ENCODE results near the gene SLC49A3.

The SLC49A3 gene

GRCh38 chr4:654871-655463 is 34.0 kb downstream of the SLC49A3 start:
- no peaks in the 10 kb centered on the region for H3K27me3 ChIP-seq (ENCODE audit: control insufficient read depth, insufficient read depth, low read length)
- H3K9ac ChIP-seq: no peak overlapping the region

GRCh38 chr4:654503-654845 is 34.5 kb downstream of the SLC49A3 start:
- no peaks in the 10 kb centered on the region for H3K4me1 ChIP-seq
- H3K36me3 ChIP-seq (ENCODE audit: control insufficient read depth, insufficient read depth, low read length): no peaks in the 10 kb centered on the region
- no peak overlapping the region for H3K27ac ChIP-seq
- no peaks in the 10 kb centered on the region for H3K9me3 ChIP-seq (ENCODE audit: control insufficient read depth, low read length)
- no peak overlapping the region for H3K4me3 ChIP-seq (ENCODE audit: low read depth, low read length)
- no peaks in the 10 kb centered on the region for H3K27me3 ChIP-seq (ENCODE audit: control insufficient read depth, insufficient read depth, low read length)
- no peak overlapping the region for H2AFZ ChIP-seq
- no peak for TF ChIP-seq CTCF (IDR thresholded peaks at IDR 0.05)
- no peak overlapping the region for H3K4me2 ChIP-seq (ENCODE audit: low read length)
- no peaks in the 10 kb centered on the region for H3K79me2 ChIP-seq
- H3K9ac ChIP-seq: no peak overlapping the region

More at GRCh38 chr4:654871-655463, 34.0 kb downstream of the SLC49A3 start:
- H3K4me1 ChIP-seq: no peaks in the 10 kb centered on the region
- no peak for TF ChIP-seq CTCF (IDR thresholded peaks at IDR 0.05)
- no peak overlapping the region for H3K27ac ChIP-seq
- no peaks in the 10 kb centered on the region for H3K9me3 ChIP-seq (ENCODE audit: control insufficient read depth, low read length)
- H3K79me2 ChIP-seq: no peaks in the 10 kb centered on the region
- H3K4me3 ChIP-seq (ENCODE audit: low read depth, low read length): no peak overlapping the region
- no peak overlapping the region for H3K4me2 ChIP-seq (ENCODE audit: low read length)
- H3K36me3 ChIP-seq (ENCODE audit: control insufficient read depth, insufficient read depth, low read length): no peaks in the 10 kb centered on the region
- no peak overlapping the region for H2AFZ ChIP-seq

- H3K4me1 ChIP-seq: no peaks in the 10 kb centered on the region
- no peak overlapping the region for H2AFZ ChIP-seq
- H3K27ac ChIP-seq: no peak overlapping the region
- no peak for TF ChIP-seq CTCF (IDR thresholded peaks at IDR 0.05)
- no peak overlapping the region for H3K4me3 ChIP-seq (ENCODE audit: low read depth, low read length)
- H3K4me2 ChIP-seq (ENCODE audit: low read length): no peak overlapping the region
- H3K9ac ChIP-seq: no peak overlapping the region
- H3K36me3 ChIP-seq (ENCODE audit: control insufficient read depth, insufficient read depth, low read length): no peaks in the 10 kb centered on the region
- H3K9me3 ChIP-seq (ENCODE audit: control insufficient read depth, low read length): no peaks in the 10 kb centered on the region
- H3K27me3 ChIP-seq (ENCODE audit: control insufficient read depth, insufficient read depth, low read length): no peaks in the 10 kb centered on the region
- H3K79me2 ChIP-seq: no peaks in the 10 kb centered on the region
These were observed 35.0 kb downstream of the SLC49A3 start for GRCh38 chr4:653831-654502.

GRCh38 chr4:653080-653821 is 35.7 kb downstream of the SLC49A3 start:
- no peaks in the 10 kb centered on the region for H3K9me3 ChIP-seq (ENCODE audit: control insufficient read depth, low read length)
- no peaks in the 10 kb centered on the region for H3K27me3 ChIP-seq (ENCODE audit: control insufficient read depth, insufficient read depth, low read length)
- H3K9ac ChIP-seq: no peak overlapping the region
- H3K4me3 ChIP-seq (ENCODE audit: low read depth, low read length): no peak overlapping the region
- H2AFZ ChIP-seq: no peak overlapping the region
- no peaks in the 10 kb centered on the region for H3K4me1 ChIP-seq
- H3K27ac ChIP-seq: no peak overlapping the region
- H3K36me3 ChIP-seq (ENCODE audit: control insufficient read depth, insufficient read depth, low read length): no peaks in the 10 kb centered on the region
- H3K79me2 ChIP-seq: no peaks in the 10 kb centered on the region
- no peak for TF ChIP-seq CTCF (IDR thresholded peaks at IDR 0.05)
- H3K4me2 ChIP-seq (ENCODE audit: low read length): no peak overlapping the region
